Activated CD4-positive, alpha-beta T cell treated with anti-CD3 and anti-CD28 coated beads for 36 hours (primary cell): ENCODE results near the gene CTIF. TPM values are rescaled to one million over a fixed set of nuclear protein-coding genes. Genes with fewer than 3 reads are reported as not detected.
A peak's percentile ranks its signal among the peaks of the same experiment; 100 is the strongest.

Experiments used
- ATAC-seq: fragments of 200-7000 bp; cut with Tn5 transposase; one replicate; pipeline ENCODE4 v1.10.0; 2021; ENCODE audit warnings: mild to moderate bottlenecking, moderate library complexity
- CTCF ChIA-PET: fragments of 350-600 bp; sonication (Branson Sonifier 250); formaldehyde crosslinking; loops from one replicate; lab custom pipeline; 2021; ENCODE audit warnings: antibody characterized with exemption; lab: Charles Lee
- POLR2A ChIA-PET: fragments of 350-600 bp; sonication (Branson Sonifier 250); formaldehyde crosslinking; loops from one replicate; lab custom pipeline; 2021; ENCODE audit warnings: antibody characterized with exemption, inconsistent platforms; lab: Charles Lee
- DNase-seq: peaks from one replicate; pipeline ENCODE4 v3.0.0-alpha.2; 2020
- H3K27ac Mint-ChIP-seq: one replicate; pipeline ENCODE4 v1.8.0; 2021; ENCODE audit warnings: mixed read lengths
- H3K27me3 Mint-ChIP-seq: one replicate; pipeline ENCODE4 v1.8.0; 2021; ENCODE audit warnings: mixed read lengths
- H3K36me3 Mint-ChIP-seq: one replicate; pipeline ENCODE4 v1.8.0; 2021; ENCODE audit warnings: low read depth, mixed read lengths
- H3K4me1 Mint-ChIP-seq: one replicate; pipeline ENCODE4 v1.8.0; 2021; ENCODE audit warnings: mixed read lengths
- H3K4me3 Mint-ChIP-seq: one replicate; pipeline ENCODE4 v1.8.0; 2021; ENCODE audit warnings: mild to moderate bottlenecking, moderate library complexity, mixed read lengths
- H3K9me3 Mint-ChIP-seq: one replicate; pipeline ENCODE4 v1.8.0; 2021; ENCODE audit warnings: low read depth, mixed read lengths
- intact Hi-C, 2 experiments: fragments of 100-400 bp; cut with DNase I in 1 of 2; cut with micrococcal nuclease in 1 of 2; formaldehyde crosslinking; loops; one replicate each; pipeline versions ENCODE4 v1.14.2 to v1.15.1; 2022 to 2024; cut with DNase I, micrococcal nuclease
- total RNA-seq, 2 experiments: library from RNA; stranded (reverse); gene quantifications; one replicate each; pipeline ENCODE4 v1.2.3, GENCODE V29; 2021

CTIF gene
- total RNA-seq, 2 experiments from 2014 or later: 4.5 to 5.3 TPM

GRCh38 chr18:48724442-48724841 is 185.6 kb downstream of the CTIF start:
- no peaks in the 10 kb centered on the region for H3K9me3 Mint-ChIP-seq
- H3K27ac Mint-ChIP-seq: no peak overlapping the region
- POLR2A ChIA-PET: no interaction called here
- no peak overlapping the region for H3K4me3 Mint-ChIP-seq
- ATAC-seq (no peak), DNase-seq (no peak)
- CTCF ChIA-PET: interaction anchor here (0.6 kb wide), 1 partner anchor 38 kb away, joined by 3 read pairs; no protein-coding TSS in a partner anchor
- H3K27me3 Mint-ChIP-seq: no peaks in the 10 kb centered on the region
- H3K36me3 Mint-ChIP-seq: no peaks in the 10 kb centered on the region
- H3K4me1 Mint-ChIP-seq: no peaks in the 10 kb centered on the region
- intact Hi-C loops: no loop called here

DNA sequence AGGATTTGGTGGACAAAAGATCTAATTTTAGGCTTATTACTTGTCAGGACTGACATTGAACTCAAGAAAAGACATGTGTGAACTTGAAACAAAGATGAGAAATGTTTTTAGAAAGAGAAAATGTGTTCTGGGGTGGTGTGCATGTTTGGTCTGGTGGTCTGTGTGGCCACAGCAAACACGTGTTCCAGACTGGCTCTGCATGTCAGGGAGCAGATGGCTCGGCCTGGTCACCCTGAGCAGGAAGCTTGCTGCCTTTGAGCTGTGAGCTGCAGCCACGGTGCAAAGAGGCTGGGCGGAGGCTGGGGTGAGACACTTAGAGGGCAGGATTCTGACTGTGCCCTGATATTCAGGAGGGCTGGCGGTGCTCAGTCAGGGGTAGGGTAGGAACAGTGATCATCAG is 186.1 kb downstream of the CTIF start:
- Mint-ChIP-seq H3K9me3 (no peaks in the 10 kb centered on the region), H3K27me3 (no peaks in the 10 kb centered on the region), H3K27ac (no peak overlapping the region), H3K36me3 (no peaks in the 10 kb centered on the region), H3K4me1 (no peaks in the 10 kb centered on the region), H3K4me3 (no peak overlapping the region)
- ATAC-seq: no peak
- CTCF ChIA-PET: interaction anchor here (0.6 kb wide), 1 partner anchor 38 kb away, joined by 3 read pairs; no protein-coding TSS in a partner anchor
- DNase-seq: no peak
- POLR2A ChIA-PET: no interaction called here
- intact Hi-C loops: no loop called here

DNA sequence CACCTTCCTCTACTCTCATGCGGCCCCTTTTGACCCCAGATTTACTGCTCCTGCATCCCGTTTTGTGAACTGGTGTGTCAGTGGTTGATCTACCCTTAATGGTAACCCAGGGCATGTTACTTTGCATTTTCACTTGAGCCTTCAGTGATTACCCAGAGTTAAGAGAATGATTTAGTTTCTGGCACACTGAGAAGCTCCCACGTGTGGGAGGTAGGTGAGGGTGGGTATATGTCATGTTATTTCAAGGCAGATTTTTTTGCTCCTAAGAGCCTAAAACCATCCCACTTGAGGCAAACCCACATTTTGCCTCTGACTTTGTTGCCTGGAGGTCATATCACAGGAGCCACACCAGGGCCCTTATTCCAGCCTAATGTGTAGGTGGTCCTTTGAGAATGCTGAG is 186.7 kb downstream of the CTIF start:
- Mint-ChIP-seq H3K4me1 (no peaks in the 10 kb centered on the region), H3K9me3 (no peaks in the 10 kb centered on the region), H3K27ac (no peak overlapping the region), H3K36me3 (no peaks in the 10 kb centered on the region), H3K27me3 (no peaks in the 10 kb centered on the region), H3K4me3 (no peak overlapping the region)
- ATAC-seq (no peak), DNase-seq (no peak)
- ChIA-PET POLR2A (no interaction called here), CTCF (no interaction called here)
- intact Hi-C loops: no loop called here

DNA sequence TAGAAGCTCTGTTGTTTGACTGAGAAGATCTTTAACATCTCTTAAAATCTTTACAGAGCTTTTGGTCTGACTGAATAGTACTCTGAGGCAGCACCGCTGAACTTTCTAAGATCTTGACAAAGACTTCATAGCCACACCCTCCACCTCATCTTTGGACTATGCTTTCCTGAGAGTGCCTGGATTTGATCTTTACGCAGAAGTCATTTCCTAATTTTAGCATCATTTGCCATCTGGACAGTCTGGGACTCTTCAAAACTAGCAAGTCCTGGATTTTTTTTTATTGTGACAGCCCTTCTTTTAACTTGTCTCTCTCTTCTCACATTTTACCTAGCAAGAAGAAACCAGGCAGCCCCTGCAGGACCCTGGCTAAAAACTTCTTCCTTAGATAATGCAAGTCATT is 188.8 kb downstream of the CTIF start:
- Mint-ChIP-seq H3K27ac (no peak overlapping the region), H3K4me1 (no peaks in the 10 kb centered on the region), H3K36me3 (no peaks in the 10 kb centered on the region), H3K27me3 (no peaks in the 10 kb centered on the region), H3K4me3 (no peak overlapping the region), H3K9me3 (no peaks in the 10 kb centered on the region)
- no peak for DNase-seq
- ChIA-PET CTCF (interaction anchor here (1.3 kb wide), 2 partner anchors 17 to 282 kb away, joined by 4 read pairs; no protein-coding TSS in a partner anchor), POLR2A (no interaction called here)
- no peak for ATAC-seq
- intact Hi-C loops: no loop called here

DNA sequence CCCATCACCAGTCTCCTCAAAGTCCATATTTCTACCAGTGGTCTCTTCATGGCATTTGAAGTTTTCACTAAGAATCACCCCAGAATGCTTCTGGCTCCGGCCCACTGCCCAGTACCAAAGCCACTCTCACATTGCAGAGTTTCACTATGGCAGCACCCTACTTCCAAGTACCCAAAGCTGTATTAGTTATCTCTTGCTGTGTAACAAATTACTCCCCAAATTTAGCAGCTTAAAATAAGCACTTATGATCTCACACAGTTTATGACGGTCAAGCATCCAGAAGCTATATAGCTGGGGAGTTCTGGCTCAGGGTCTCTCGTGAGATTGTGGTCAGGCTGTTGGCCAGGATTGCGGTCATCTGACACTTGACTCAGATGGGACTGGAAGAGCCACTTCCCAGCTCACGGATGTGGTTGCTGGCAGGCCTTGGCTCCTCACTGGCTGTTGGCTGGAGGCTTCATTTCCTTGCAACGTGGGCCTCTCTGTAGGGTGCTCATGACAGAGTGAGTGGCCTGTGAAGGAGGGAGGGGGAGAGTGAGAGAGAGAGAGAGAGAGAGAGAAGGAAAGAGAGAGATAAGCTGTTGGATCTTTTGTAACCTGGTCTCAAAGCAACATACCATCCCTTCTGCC is 189.5 kb downstream of the CTIF start:
- intact Hi-C loops: no loop called here
- DNase-seq (no peak), ATAC-seq (no peak)
- ChIA-PET CTCF (interaction anchor here (1.3 kb wide), 1 partner anchor 17 kb away, joined by 4 read pairs; no protein-coding TSS in a partner anchor), POLR2A (no interaction called here)
- no peak overlapping the region for H3K27ac Mint-ChIP-seq
- no peaks in the 10 kb centered on the region for H3K36me3 Mint-ChIP-seq
- H3K9me3 Mint-ChIP-seq: no peaks in the 10 kb centered on the region
- H3K4me1 Mint-ChIP-seq: no peaks in the 10 kb centered on the region
- no peaks in the 10 kb centered on the region for H3K27me3 Mint-ChIP-seq
- no peak overlapping the region for H3K4me3 Mint-ChIP-seq

DNA sequence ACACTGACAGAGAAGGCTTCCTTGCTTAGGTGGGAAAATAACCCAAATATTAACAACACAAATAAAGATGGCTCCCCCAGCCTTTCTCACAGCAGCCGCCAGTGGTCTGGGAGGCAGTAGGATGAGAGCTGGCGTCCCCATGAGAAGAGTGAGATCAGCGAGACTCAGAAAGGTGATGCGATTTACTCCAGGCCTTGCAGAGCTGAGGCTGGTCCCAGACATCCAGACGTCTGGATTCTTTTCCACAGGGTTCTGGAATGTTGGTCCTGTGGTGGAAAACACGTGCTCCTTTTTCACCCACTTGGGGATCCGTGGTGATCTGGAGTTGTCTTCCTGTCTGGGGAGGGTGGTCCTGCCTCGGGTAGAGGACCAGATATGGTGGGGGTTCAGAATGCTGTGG is 190.6 kb downstream of the CTIF start:
- ChIA-PET CTCF (no interaction called here), POLR2A (no interaction called here)
- ATAC-seq (no peak), DNase-seq (no peak)
- Mint-ChIP-seq H3K36me3 (no peaks in the 10 kb centered on the region), H3K27ac (no peak overlapping the region), H3K27me3 (no peaks in the 10 kb centered on the region), H3K9me3 (no peaks in the 10 kb centered on the region), H3K4me3 (no peak overlapping the region), H3K4me1 (no peaks in the 10 kb centered on the region)
- intact Hi-C loops: no loop called here

- H3K36me3 Mint-ChIP-seq: no peaks in the 10 kb centered on the region
- no peak overlapping the region for H3K4me3 Mint-ChIP-seq
- CTCF ChIA-PET: no interaction called here
- H3K9me3 Mint-ChIP-seq: no peaks in the 10 kb centered on the region
- no peak overlapping the region for H3K27ac Mint-ChIP-seq
- intact Hi-C loops: no loop called here
- no peaks in the 10 kb centered on the region for H3K27me3 Mint-ChIP-seq
- no peak for DNase-seq
- POLR2A ChIA-PET: interaction anchor here (0.6 kb wide), 1 partner anchor 18 kb away, joined by 4 read pairs; no protein-coding TSS in a partner anchor
- no peak for ATAC-seq
- peaks cover under 1% of the 10 kb centered on the region for H3K4me1 Mint-ChIP-seq
These were observed 191.2 kb downstream of the CTIF start for GRCh38 chr18:48730010-48730409.

DNA sequence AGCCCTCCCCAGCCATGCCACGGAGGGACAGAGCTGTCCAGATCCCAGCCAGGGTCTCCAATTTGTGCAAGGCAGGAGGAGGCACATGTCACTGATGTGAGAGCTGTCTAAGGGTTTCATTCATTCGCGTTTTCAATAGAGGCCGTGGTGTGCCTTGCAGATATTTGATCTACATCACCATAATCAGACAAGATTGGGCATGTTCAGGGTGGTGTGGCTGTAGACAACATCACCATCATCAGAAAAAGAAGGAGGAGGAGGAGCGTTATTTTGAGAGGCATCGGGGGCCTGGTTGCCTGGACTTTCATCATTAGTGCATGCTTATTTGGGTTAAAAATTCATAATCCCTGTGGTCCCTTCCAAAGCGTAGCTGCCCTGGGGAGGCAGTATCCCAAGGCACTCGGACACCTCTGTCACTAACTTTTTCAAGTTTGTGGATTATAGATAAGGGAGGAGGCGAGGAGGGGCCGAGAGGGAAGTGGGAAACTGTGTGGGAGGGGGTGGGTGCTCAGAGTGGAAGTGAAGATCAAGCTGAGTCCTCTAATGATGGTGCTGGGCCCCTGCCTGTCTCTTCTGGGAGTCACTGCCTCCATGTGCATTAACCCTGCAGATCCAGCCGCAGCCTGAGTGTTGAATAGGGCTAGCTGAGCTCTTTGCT is 194.1 kb downstream of the CTIF start:
- Mint-ChIP-seq H3K27ac (no peak overlapping the region), H3K4me3 (no peak overlapping the region), H3K9me3 (no peaks in the 10 kb centered on the region), H3K4me1 (peaks cover 4% of the 10 kb centered on the region), H3K36me3 (no peaks in the 10 kb centered on the region), H3K27me3 (no peaks in the 10 kb centered on the region)
- DNase-seq: no peak
- ATAC-seq: no peak
- intact Hi-C loops: no loop called here
- CTCF ChIA-PET: interaction anchor here (0.6 kb wide), 1 partner anchor 288 kb away, joined by 3 read pairs; no protein-coding TSS in a partner anchor
- POLR2A ChIA-PET: no interaction called here

GRCh38 chr18:48733643-48734253 is 194.9 kb downstream of the CTIF start:
- ChIA-PET CTCF (no interaction called here), POLR2A (no interaction called here)
- intact Hi-C loops: no loop called here
- DNase-seq: no peak
- Mint-ChIP-seq H3K27me3 (no peaks in the 10 kb centered on the region), H3K9me3 (no peaks in the 10 kb centered on the region), H3K4me1 (peaks cover 4% of the 10 kb centered on the region), H3K36me3 (no peaks in the 10 kb centered on the region), H3K27ac (no peak overlapping the region), H3K4me3 (no peak overlapping the region)
- ATAC-seq: no peak

DNA sequence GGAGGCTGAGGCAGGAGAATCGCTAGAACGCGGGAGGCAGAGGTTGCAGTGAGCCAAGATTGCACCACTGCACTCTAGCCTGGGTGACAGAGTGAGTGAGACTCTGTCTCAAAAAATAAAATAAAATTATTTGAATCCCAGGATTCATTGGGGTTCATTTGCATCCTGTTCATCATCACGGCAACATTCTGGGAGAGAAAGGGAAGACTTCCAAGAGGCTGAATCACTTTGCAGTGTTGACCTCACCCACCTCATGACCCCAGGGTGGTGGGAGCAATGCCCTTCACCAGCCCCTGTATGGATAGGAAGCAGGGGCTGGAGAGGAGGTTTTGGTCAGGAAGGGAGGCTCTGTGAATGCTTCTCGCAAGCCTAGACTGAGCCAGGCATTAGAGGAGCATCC is 195.6 kb downstream of the CTIF start:
- no peak for ATAC-seq
- Mint-ChIP-seq H3K27me3 (no peaks in the 10 kb centered on the region), H3K27ac (no peak overlapping the region), H3K36me3 (no peaks in the 10 kb centered on the region), H3K9me3 (no peaks in the 10 kb centered on the region), H3K4me1 (peaks cover 4% of the 10 kb centered on the region), H3K4me3 (no peak overlapping the region)
- no peak for DNase-seq
- intact Hi-C loops: no loop called here
- POLR2A ChIA-PET: no interaction called here
- CTCF ChIA-PET: no interaction called here

DNA sequence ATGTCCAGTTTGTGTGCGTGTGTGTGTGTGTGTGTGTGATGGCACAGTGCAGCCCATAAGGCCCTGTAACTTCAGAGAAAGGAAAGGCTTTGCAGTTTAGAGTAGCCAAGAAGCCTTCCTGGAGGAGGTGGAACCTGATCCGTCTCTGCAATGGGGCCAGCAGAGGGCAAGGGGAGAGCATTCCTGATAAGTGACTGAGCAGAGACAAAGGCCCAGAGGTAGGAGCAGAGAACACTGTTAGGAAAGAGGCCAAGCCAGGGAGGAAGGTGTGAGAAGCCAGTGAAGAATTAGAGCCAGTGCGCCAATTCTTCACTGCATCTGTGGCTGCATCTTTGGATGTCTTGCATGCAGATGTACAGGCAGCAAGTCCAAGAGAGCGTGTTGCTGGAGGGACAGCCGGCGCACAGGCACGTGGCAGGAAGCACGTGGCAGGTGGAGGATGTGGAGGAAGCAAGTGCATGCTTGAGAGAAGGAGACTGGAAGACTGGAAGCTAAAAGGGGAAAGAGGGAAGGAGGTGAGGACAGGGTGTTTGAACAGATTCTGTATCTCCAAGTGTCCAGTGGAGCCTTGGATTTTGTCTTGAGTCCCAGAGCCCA is 196.3 kb downstream of the CTIF start:
- intact Hi-C loops: no loop called here
- Mint-ChIP-seq H3K4me3 (no peak overlapping the region), H3K27ac (no peak overlapping the region), H3K27me3 (no peaks in the 10 kb centered on the region), H3K36me3 (no peaks in the 10 kb centered on the region), H3K4me1 (peaks cover 4% of the 10 kb centered on the region), H3K9me3 (no peaks in the 10 kb centered on the region)
- ChIA-PET CTCF (no interaction called here), POLR2A (no interaction called here)
- DNase-seq (peak; percentile 11), ATAC-seq (no peak)
